ENCODE data around the gene GOLT1B.
"Not testable (repeated sequence)": the region's sequence is repeated elsewhere in the genome, so short reads cannot be mapped to it uniquely, and the experiment has no call there.

Gene GOLT1B, protein sequence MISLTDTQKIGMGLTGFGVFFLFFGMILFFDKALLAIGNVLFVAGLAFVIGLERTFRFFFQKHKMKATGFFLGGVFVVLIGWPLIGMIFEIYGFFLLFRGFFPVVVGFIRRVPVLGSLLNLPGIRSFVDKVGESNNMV

DNA sequence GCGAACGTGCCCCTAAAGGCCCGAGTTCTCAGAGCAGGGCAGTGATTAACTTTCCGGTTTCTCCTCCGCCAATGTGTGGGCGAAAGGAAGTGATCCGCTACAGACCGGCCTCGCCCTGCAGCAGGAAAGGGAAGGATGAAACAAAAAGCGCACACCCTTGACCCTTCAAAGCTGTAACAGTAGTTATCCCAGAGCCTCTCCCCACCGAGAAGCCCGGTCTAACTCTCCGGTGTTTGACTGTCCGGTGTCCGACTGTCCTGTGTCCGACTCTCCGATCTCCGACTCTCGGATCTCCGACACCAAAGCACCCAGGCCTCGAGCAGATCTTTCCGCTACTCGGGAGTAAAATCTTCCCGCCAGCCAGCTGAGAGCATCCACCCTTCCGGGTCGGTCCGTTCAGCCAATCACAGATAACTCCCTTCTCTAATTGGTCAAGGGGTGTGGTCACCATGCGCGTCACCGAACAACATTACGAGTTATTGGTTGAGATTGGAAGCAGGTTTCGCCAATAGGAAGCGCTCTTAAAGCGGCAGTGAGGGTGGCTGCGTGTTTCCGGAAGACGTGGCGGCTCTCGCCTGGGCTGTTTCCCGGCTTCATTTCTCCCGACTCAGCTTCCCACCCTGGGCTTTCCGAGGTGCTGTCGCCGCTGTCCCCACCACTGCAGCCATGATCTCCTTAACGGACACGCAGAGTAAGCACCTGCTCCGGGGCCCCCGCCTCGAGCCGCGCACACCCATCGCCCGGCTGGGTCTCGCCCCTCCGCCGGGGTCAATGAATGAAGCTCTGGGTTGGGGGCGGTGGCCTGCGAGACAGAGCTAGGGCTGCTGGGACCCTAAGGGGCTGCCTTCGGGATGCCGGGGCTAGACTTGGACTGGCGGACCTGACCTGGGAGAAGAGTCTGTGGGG lies at the start of gene GOLT1B, which contains the start of gene RECQL:
Gene GOLT1B (plus strand): TSS at position 532 of the 906 bp plus-strand sequence. CDS start 135 bp downstream, at position 667.
Gene RECQL (minus strand): TSS at position 378 of the 906 bp plus-strand sequence. CDS start 2,065 bp downstream, outside the sequence.
- no peaks in the 10 kb centered on the region for H3K36me3 ChIP-seq (ENCODE audit: control insufficient read depth, insufficient read depth, low read length)
- H3K27me3 ChIP-seq (ENCODE audit: control insufficient read depth, insufficient read depth, low read length), result no peaks in the 10 kb centered on the region
- no peaks in the 10 kb centered on the region for H3K9me3 ChIP-seq (ENCODE audit: control insufficient read depth, low read length)
- peak within 1 kb of the TSS; percentile 85 for H3K4me3 ChIP-seq (ENCODE audit: low read length)
- peaks cover 15% of the 10 kb centered on the region for H3K4me1 ChIP-seq (ENCODE audit: control insufficient read depth, insufficient read depth, low read length)
- H3K9ac ChIP-seq (ENCODE audit: low read length), result peak within 1 kb of the TSS; percentile 90

DNA sequence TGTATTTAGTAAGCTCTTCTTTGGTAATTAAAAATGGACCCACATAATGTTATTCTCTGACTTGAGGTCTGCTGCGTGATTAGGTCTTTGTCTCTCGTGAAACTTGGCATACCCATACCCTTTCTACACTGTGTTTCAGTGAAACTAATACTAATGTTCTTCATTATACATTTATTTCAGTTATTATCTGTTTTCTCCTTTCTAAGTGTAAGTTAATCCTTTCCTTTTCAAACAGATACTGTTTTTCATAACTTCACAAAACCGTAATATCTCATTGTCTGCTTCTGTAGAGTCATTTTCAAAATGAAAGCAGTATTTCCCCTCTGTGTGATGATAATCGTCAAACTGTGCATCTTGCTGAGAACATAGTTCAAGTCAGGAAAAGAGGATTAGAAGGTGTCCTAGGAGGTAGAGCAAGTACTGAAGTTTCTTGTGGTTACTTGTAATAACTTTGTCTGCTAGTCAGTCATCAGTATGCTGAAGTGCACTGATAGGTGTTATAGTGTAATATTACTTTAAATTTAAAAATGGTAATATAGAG lies 48.2 kb upstream of the GOLT1B start:
- Histone ChIP-seq H3K27me3 (ENCODE audit: control insufficient read depth, insufficient read depth, low read length) (no peaks in the 10 kb centered on the region), H3K4me1 (ENCODE audit: control insufficient read depth, insufficient read depth, low read length) (no peaks in the 10 kb centered on the region), H3K36me3 (ENCODE audit: control insufficient read depth, insufficient read depth, low read length) (peaks cover 1% of the 10 kb centered on the region), H3K4me3 (ENCODE audit: low read length) (no peak overlapping the region), H3K9me3 (ENCODE audit: control insufficient read depth, low read length) (no peaks in the 10 kb centered on the region), H3K9ac (ENCODE audit: low read length) (no peak overlapping the region)

DNA sequence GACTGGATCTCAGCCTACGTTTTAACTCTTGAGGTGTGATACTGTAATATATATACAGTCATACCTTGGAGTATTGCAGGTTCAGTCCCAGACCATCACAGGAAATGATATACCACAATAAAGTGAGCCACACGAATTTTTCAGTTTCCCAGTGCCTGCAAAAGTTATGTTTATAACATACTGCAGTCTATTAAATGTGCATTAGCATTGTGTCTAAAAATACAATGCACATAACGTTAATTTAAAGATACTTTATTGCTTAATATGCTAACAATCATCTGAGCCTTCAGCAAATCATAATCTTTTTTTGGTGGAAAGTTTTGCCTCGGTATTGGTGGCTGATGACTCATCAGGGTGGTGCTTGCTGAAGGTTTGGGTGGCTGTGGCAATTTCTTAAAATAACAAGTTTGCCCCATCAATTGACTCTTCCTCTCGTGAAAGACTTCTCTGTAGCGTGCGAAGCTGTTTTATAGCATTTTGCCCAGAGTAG lies 45.3 kb upstream of the GOLT1B start:
- H3K9me3 ChIP-seq (ENCODE audit: control insufficient read depth, low read length), result no peaks in the 10 kb centered on the region
- no peak overlapping the region for H3K9ac ChIP-seq (ENCODE audit: low read length)
- no peak overlapping the region for H3K4me3 ChIP-seq (ENCODE audit: low read length)
- H3K36me3 ChIP-seq (ENCODE audit: control insufficient read depth, insufficient read depth, low read length), result peaks cover 4% of the 10 kb centered on the region
- no peaks in the 10 kb centered on the region for H3K27me3 ChIP-seq (ENCODE audit: control insufficient read depth, insufficient read depth, low read length)
- H3K4me1 ChIP-seq (ENCODE audit: control insufficient read depth, insufficient read depth, low read length), result no peaks in the 10 kb centered on the region

DNA sequence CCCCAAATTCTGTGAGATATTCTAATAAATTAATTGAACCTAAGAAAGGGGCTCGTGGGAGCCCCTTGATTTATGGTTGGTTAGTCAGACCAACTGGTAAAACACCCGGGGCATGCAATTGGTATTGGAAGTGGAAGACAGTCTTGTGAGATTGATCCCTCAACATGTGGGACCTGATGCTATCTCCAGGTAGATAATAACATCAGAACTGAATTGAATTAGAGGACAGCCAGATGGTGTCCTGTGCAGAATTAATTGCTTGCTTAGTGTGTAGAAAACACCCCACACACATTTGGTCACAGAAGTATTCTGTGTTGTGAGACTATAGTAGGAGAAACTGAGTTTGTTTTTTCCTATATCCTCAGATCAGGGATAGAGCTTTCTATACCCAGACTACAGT lies 42.1 kb upstream of the GOLT1B start:
- Histone ChIP-seq H3K4me1 (ENCODE audit: control insufficient read depth, insufficient read depth, low read length) (no peaks in the 10 kb centered on the region), H3K4me3 (ENCODE audit: low read length) (no peak overlapping the region), H3K9me3 (ENCODE audit: control insufficient read depth, low read length) (no peaks in the 10 kb centered on the region), H3K9ac (ENCODE audit: low read length) (no peak overlapping the region), H3K27me3 (ENCODE audit: control insufficient read depth, insufficient read depth, low read length) (no peaks in the 10 kb centered on the region), H3K36me3 (ENCODE audit: control insufficient read depth, insufficient read depth, low read length) (peaks cover 4% of the 10 kb centered on the region)

DNA sequence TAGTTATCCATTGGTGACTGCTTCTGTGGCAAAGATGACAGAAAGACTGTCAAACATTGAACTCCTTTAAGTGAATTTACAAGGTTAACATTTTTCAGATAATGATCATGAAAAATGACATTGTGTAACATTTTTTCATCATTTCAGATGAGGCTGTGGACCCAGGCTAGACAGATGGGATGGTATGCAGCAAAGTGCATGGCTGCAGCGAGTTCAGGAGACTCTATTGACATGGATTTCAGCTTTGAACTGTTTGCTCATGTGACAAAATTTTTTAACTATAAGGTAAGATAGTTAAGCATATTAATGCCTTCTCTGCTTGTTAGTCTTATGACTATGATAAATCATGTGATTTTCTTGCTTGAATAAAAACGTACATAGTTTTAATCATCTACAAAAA lies 34.3 kb upstream of the GOLT1B start:
- not testable (repeated sequence) for H3K36me3 ChIP-seq (ENCODE audit: control insufficient read depth, insufficient read depth, low read length); H3K9ac ChIP-seq (ENCODE audit: low read length); H3K9me3 ChIP-seq (ENCODE audit: control insufficient read depth, low read length); H3K4me1 ChIP-seq (ENCODE audit: control insufficient read depth, insufficient read depth, low read length); H3K4me3 ChIP-seq (ENCODE audit: low read length); H3K27me3 ChIP-seq (ENCODE audit: control insufficient read depth, insufficient read depth, low read length)

DNA sequence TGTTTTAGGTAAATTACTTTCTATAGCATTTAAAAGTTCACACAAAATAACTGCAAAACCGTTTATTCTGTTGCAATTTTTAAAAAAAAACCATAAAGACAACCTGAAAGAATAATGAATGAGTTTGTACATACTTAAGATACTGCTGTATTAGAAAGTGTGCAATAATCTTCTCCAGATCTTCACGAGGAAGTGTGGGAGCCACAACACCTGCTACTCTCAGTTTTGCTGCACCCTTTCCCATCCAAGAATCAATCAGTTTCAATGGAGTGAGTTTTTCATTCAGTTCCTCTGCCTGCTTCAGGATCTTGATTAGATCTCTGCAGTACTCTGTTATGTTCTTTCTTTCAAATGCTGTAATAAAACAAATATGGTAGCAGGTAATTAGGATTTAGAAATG lies 30.3 kb upstream of the GOLT1B start:
- H3K9ac ChIP-seq (ENCODE audit: low read length), result no peak overlapping the region
- no peak overlapping the region for H3K4me3 ChIP-seq (ENCODE audit: low read length)
- H3K9me3 ChIP-seq (ENCODE audit: control insufficient read depth, low read length), result no peaks in the 10 kb centered on the region
- H3K4me1 ChIP-seq (ENCODE audit: control insufficient read depth, insufficient read depth, low read length), result no peaks in the 10 kb centered on the region
- no peaks in the 10 kb centered on the region for H3K36me3 ChIP-seq (ENCODE audit: control insufficient read depth, insufficient read depth, low read length)
- H3K27me3 ChIP-seq (ENCODE audit: control insufficient read depth, insufficient read depth, low read length), result no peaks in the 10 kb centered on the region

DNA sequence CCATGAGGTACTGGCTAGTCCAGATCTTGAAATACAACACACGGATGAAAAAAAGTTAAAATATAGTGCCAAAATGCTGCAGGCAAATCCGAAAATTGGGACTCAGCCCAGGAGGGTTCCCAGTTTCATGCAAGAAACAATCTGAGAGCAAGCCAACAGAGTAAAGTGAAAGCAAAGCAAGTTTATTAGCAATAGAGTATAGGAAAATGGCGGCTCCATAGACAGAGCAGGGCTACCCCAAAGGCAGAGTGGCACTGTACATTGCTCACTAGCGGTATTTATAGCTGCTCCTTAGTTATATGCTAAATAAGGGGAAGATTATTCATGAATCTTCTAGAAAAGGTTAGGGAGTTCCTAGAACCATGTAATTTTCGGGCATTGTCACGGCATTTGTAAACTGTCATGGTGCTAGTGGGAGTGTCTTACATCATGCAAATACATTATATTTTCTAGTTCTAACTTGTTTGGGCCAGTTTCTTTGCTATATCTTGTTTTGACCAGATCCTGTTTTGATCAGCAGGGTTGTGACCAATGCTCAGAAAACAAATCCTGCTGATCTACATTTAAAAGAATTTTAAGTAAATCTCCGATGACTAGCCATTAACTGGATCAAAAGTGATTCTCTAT lies 29.3 kb upstream of the GOLT1B start:
- Histone ChIP-seq H3K9ac (ENCODE audit: low read length) (no peak overlapping the region), H3K4me3 (ENCODE audit: low read length) (no peak overlapping the region), H3K9me3 (ENCODE audit: control insufficient read depth, low read length) (no peaks in the 10 kb centered on the region), H3K4me1 (ENCODE audit: control insufficient read depth, insufficient read depth, low read length) (no peaks in the 10 kb centered on the region), H3K36me3 (ENCODE audit: control insufficient read depth, insufficient read depth, low read length) (no peaks in the 10 kb centered on the region), H3K27me3 (ENCODE audit: control insufficient read depth, insufficient read depth, low read length) (no peaks in the 10 kb centered on the region)

DNA sequence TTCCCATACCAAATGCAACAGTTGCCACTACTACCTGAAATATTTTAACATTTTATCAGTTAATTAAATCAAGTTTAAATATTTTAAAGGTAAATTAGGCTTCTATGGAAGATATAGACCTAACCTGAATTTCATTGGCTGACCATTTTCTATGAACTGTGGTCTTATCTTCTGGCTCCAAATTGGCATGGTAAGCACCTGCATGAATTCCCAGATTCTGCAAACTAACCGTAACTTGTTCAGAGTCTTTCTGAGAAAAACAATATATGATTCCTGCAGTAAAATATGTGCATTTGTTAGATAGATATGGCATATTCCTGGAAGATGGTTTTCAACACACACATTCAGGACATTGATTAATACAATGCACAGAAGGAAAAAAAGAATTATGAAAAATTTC lies 26.0 kb upstream of the GOLT1B start:
- no peaks in the 10 kb centered on the region for H3K4me1 ChIP-seq (ENCODE audit: control insufficient read depth, insufficient read depth, low read length)
- no peak overlapping the region for H3K9ac ChIP-seq (ENCODE audit: low read length)
- H3K36me3 ChIP-seq (ENCODE audit: control insufficient read depth, insufficient read depth, low read length), result no peaks in the 10 kb centered on the region
- H3K27me3 ChIP-seq (ENCODE audit: control insufficient read depth, insufficient read depth, low read length), result no peaks in the 10 kb centered on the region
- no peak overlapping the region for H3K4me3 ChIP-seq (ENCODE audit: low read length)
- H3K9me3 ChIP-seq (ENCODE audit: control insufficient read depth, low read length), result no peaks in the 10 kb centered on the region

DNA sequence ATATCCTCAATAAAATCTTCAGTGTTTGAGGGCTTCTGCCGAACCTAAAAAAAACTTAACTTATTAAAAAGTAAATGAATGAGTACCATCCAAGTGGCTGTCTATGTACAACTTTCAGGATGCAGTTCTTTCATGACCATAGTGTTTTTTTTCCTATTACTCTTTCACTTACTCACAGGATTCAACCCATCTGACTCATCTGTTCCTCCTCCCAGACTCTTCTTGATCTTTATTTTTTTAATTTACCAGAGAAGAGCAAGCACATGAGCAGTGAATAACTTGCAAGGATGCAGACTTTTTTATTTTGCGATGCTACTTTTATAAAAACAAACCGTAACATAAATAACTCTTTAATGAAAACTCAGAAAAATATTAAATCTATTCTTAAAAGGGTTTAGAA lies 24.6 kb upstream of the GOLT1B start:
- Histone ChIP-seq H3K9me3 (ENCODE audit: control insufficient read depth, low read length) (no peaks in the 10 kb centered on the region), H3K27me3 (ENCODE audit: control insufficient read depth, insufficient read depth, low read length) (no peaks in the 10 kb centered on the region), H3K4me3 (ENCODE audit: low read length) (no peak overlapping the region), H3K4me1 (ENCODE audit: control insufficient read depth, insufficient read depth, low read length) (no peaks in the 10 kb centered on the region), H3K36me3 (ENCODE audit: control insufficient read depth, insufficient read depth, low read length) (no peaks in the 10 kb centered on the region), H3K9ac (ENCODE audit: low read length) (no peak overlapping the region)

DNA sequence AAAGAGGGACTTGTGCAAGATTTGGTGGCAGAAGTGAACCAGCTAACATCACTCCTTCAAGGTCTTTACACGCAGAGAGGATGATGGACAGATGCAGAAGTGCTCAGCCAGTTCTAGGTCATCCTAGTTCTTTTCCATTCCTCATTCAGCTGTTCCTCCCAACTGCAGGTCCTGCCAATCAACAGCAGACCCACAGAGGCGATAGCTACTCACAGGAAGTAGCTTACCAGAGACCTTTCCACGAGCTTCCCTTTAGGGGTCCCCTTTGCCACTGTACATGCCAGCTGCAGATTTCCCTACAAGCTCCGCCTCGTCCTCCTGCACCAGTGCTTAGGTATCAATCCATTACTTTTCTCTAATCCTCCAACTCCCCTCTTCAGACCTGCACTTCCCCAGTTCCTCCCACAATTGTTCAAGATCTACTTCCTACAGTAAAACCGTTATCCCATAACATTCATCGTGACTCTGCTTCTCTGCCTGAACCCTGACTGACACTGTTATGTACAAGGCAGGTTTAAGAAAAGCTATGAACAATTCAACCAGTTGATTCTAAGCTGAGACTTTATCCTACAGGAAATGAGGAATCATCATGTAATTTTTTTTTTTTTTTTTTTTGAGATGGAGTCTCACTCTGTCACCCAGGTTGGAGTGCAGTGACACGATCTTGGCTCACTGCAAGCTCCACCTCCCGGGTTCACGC lies 22.7 kb upstream of the GOLT1B start:
- Histone ChIP-seq H3K4me1 (ENCODE audit: control insufficient read depth, insufficient read depth, low read length) (no peaks in the 10 kb centered on the region), H3K4me3 (ENCODE audit: low read length) (no peak overlapping the region), H3K27me3 (ENCODE audit: control insufficient read depth, insufficient read depth, low read length) (no peaks in the 10 kb centered on the region), H3K9me3 (ENCODE audit: control insufficient read depth, low read length) (no peaks in the 10 kb centered on the region), H3K9ac (ENCODE audit: low read length) (no peak overlapping the region), H3K36me3 (ENCODE audit: control insufficient read depth, insufficient read depth, low read length) (no peaks in the 10 kb centered on the region)

DNA sequence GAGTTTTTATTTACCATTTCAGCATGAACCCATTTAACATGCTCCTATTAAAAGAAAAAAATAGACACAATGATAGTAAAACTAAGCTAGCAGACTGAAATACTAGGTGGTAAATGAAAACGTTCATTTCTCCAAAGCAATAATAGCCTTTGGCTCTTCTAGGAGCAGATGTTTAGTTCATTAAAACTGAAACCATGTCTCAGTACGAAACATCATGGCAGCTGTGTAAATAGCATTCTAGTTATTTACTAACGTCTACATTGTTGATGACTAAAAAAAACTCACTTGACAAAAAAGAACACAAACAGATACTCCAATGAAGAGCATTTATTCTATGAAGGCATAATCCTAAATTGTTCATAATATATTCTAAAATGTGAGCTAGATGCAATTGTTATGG lies 18.1 kb upstream of the GOLT1B start:
- no peak overlapping the region for H3K9ac ChIP-seq (ENCODE audit: low read length)
- no peaks in the 10 kb centered on the region for H3K36me3 ChIP-seq (ENCODE audit: control insufficient read depth, insufficient read depth, low read length)
- no peaks in the 10 kb centered on the region for H3K4me1 ChIP-seq (ENCODE audit: control insufficient read depth, insufficient read depth, low read length)
- H3K4me3 ChIP-seq (ENCODE audit: low read length), result no peak overlapping the region
- H3K9me3 ChIP-seq (ENCODE audit: control insufficient read depth, low read length), result no peaks in the 10 kb centered on the region
- H3K27me3 ChIP-seq (ENCODE audit: control insufficient read depth, insufficient read depth, low read length), result no peaks in the 10 kb centered on the region
